GM19099 (cell line): ENCODE measurements around the gene COQ10B.

Experiments used
- POLR2A ChIP-seq: IDR thresholded peaks from 3 replicates; pipeline ENCODE4 v1.6.1; 2011; ENCODE audit warnings: low read depth; ENCODE audit not compliant: insufficient read length; ENCODE audit errors: extremely low read depth

Gene COQ10B

DNA sequence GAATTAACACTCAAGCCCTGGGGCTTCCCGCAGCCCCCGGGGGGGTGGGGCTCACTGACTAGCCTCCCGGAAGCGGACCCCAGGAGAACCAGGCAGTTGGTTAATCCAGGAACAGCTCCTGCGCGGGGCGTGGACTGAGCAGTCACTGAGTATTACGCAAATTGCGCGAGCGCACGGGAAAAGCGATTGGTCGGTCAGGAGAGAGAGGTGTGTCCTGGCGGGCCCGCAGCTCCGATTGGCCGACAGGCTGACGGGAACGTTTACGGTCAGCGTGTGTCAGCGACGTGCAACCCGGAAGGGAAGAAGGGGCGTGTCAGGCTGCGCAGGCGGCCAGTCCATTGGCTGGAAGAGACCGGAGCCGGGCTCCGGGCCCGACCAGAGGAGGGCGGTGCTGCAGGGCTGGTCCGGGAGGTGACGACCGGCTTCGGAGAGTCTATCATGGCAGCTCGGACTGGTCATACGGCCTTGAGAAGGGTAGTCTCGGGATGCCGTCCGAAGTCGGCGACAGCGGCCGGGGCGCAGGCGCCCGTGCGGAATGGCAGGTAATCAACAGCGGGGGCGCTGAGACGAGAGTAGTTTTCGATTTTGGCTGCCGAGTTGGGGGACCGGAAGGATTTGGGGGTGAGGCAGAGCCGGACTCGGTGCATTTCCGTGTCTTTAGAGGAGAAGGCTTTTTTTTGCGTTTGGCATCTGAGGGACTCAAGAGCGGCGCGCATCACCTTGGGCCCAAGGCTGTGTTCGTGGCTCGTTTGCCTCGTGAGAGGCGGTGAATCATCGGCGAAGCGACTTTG lies at the start of gene COQ10B:
Gene COQ10B, plus strand, starts transcription at position 430 of the 791 bp plus-strand sequence. Its CDS starts 9 bp downstream, at position 439.
- TF ChIP-seq POLR2A, result peak; percentile 79

DNA sequence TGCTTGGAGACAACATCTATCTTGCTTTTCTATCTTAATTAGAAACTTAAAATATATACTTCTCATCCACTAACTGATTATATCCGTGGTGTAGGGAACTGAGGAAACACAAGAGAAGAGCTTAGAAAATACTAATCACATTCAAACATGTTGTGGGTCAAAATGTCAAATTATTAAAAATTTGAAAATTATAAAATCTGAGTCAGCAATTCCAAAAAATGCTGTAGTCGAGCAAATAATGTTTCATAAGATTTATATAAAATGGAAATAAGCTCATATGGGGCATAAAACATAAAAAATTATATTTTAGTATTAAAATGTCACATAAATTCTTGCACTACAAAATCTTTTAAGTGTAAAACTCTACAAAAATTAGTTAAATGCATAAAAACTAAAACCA lies 47.8 kb upstream of the COQ10B start:
- TF ChIP-seq POLR2A, result no peak

DNA sequence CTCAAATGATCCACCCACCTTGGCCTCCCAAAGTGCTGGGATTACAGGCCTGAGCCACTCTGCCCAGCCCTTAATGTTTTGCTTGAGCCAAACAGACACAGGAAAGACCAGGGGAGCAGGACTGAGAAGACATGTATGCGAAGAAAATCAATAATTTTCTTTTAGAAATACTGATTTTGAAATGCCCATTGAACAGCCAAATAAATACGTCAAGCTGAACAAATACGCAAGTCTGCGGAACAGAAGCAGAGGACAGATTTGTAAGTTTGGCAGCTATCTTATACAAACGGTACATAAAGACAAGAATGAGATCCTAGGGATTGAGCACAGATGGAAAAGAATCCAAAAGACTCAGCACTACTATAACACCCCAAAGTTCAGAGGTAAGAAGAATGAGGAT lies 39.3 kb upstream of the COQ10B start:
- no peak for TF ChIP-seq POLR2A

DNA sequence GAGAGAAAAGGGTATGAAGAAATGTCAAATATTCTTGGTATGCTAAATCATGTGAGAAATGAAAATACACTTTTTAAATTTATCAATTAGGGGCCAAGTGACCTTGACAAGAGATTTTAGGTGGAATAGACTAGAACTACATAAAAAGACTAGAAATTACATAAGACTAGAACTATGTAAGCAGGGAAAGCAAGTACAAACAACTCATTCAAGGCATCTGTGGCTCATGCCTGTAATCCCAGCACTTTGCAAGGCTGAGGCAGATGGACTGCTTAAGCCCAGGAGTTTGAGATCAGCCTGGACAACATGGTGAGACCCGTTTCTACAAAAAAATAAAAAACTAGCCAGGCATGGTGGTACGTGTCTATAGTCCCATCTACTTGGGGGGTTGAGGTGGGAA lies 38.8 kb upstream of the COQ10B start:
- TF ChIP-seq POLR2A, result no peak

DNA sequence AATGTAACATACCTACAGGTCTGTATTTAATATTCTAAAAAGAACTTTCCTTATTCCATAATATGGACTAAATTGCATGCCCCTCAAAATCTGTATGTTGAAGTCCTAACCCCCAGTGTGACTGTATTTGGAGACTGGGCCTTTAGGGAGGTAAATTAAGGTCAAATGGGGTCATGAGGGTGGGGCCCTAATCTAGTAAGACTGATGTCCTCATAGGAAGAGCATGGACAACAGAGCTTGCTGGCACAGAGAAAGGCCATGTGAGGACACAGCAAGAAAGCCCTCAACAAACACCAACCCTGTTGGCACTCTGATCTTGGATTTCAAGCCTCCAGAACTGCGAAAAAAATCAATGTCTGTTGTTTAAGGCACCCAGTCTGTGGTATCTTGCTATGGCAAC lies 37.1 kb upstream of the COQ10B start:
- no peak for TF ChIP-seq POLR2A

DNA sequence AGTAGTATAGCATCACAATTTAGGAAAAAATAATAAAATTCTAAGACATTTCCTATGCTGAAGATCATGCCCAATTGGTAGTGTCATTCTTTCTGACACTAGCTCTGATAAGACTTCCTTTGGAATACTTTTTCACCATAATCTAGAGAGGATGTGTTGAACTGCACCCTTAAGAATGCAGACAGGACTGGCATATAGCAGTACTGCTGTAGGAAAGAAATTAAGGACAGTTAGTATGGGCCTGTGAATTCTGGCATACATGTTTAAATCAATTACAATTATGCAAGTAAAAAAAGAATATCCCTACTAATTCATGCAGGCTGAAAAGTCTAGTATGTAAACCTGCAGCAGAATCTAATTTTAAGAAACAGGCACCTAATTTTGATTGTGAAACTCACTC lies 33.9 kb upstream of the COQ10B start:
- TF ChIP-seq POLR2A, result no peak

DNA sequence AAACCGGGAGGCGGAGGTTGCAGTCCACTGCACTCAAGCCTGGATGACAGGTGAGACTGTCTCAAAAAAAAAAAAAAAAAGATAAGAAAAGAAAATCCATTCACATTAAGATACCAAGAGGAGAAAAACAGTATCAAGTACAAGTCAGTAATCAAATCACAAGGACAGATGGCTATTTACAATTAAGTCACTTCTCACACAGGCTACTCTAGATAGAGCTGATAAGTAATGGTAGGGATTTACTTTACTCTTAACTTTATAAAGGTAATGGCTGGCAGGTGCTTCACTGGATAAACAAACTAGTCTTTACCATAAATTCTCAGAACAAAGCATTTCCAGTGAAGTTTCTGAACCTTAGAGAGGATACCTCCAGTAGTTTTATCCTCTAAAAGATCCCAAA lies 30.0 kb upstream of the COQ10B start:
- no peak for TF ChIP-seq POLR2A

DNA sequence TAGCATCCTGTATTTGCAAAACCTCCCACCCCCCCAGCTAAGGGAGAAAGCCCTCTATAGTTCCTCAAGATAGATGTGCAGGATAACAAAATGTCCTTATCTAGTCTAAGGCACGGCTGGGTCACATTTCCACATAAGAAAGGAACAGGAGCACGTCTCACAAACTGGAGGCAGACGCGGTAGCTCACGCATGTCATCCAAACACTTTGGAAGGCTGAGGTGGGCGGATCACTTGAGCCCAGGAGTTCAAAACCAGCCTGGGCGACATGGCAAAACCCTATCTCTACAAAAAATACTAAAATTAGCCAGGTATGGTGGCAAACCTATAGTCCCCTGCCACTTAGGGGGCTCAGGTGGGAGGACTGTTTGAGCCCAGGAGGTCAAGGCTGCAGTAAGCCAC lies 27.8 kb upstream of the COQ10B start:
- TF ChIP-seq POLR2A, result no peak

DNA sequence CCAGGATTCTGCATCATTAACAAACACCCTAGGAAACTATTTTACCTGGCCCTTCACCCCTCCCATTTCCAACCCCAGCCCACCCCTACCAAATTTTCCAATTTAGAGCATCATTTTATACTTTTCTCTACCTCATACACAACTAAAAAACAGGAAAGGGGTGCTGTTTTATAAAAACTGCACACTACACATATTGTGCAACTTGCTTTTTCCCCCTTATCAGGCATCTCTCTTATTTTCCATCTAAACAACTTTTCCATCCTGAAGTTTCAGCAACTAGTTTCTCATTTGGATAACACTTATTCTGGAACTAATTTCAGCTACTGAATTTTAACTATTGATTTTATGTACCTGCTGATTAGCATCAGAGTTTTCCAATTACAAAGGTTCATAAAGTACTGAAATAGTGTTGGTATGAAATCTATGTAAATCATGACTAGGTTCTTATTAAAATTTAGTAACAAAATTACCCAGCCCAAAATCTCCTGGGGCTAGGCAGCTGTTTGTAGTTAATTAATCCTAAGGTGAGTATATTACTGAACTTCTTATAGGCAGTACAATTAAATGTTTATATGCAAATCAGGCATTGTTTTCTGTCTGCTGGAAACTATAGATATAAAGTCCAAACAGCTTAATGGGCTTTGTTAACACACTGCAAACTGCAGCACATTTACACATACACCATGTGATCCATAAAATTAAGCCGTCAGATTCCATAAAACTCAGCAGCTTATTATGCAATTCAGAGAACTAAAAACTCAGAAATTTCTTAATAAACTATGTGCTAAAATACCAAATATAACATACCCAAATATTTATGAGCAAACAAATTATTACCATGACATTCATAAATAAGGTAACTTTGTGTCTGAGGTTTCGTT lies 26.4 kb upstream of the COQ10B start:
- no peak for TF ChIP-seq POLR2A

DNA sequence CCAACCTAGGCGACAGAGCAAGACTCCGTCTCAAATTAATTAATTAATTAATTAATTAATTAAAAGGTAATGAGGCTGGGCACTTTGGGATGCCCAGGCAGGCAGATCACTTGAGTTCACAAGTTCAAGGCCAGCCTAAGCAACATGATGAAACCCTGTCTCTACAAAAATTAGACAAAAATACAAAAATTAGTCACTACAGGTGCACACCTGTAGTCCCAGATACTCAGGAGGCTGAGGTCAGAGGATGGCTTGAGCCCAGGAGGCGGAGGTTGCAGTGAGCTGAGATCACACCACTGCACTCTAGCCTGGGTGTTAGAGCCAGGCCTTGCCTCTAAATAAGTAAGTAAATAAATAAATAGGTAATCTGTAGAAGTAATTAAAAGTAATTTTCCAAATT lies 25.4 kb upstream of the COQ10B start:
- TF ChIP-seq POLR2A, result no peak

DNA sequence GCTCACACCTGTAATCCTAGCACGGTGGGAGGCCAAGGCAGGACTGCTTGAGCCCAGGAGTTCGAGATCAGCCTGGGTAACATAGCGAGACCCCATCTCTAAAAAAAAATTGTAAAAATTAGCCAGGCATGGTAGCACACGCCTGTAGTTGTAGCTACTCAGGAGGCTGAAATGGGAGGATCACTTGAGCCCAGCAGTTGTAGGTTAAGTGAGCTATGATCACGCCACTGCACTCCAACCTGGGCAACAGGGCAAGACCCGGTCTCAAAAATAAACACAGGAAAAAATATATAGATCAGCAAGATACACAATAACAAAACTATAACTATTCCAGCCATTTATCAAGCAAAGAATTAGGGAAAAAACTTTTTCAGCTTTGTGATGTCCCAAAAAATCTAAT lies 21.5 kb upstream of the COQ10B start:
- TF ChIP-seq POLR2A, result no peak

DNA sequence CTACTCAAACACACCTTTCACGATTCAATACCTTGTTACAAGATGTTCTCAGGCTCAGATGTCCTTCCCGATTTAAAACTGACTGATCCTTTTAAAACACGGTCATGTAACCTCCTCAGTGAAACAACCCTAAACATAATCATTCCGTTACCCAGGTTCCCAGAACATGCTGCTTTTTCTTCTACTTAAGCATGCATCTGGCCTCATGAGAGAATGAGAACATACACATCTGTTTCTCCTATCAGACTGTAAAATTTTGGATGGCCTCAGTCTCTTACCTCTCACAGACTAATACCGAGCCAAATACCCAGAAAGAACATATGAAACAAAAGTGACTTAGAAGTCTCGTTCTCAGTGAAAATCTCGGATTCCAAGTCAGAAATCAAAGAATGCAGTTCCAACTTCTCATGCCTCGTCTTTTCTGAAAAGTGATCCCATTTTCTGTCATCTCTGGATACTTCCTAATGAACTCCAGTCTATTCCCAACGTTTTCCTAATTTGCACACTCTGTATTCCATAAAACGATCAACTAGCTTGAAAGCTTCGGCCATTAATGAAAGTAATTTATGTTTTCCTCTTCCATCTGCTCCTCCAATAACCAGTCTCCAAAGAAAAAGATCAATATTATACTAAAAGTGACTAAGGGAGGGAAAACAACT lies 19.4 kb upstream of the COQ10B start:
- no peak for TF ChIP-seq POLR2A

DNA sequence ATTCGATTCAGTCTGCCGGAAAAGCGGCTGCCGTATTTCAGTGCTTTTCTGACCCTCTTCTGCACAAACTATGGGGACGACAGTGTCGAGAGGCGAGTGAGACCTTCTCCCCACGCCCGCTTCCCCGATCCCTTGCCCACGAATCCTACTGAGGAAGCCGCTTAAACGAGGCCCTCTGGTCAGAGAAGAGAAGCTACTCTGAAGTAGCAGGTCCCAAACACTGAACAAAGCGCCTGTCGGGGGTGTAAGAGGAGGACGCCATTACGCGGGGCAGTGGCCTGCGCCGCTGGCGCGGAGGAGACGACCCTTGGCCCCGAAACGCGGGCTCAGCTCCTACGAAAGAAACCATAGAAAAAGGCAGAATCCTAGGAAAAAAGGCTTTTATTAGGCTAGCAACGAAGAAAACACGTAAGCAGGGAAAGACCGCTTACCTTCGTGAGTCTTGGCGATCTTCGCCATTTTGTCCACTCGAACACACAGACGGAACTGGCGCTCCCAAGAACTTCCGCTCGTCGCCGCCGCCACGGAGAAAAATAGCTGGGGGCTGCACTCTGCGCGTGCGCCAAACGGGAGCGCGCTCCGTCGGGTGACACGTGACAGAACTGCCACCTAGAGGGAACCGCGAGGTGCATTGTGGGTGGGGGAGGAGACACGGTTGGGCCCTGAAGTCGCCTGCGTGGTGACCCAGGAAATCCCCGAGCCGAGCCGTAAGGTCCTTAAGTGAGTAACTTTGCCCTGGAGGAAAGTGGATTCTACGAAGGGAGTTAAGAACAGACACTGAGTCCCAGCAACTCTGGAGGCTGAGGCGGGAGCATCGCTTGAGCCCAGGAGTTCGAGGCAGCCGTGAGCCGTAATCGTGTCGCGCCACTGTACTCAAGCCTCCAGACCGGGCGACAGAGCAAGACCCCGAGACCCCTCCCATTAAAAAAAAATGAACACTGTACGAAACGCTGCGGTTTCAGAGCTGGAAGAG lies 18.5 kb upstream of the COQ10B start, which contains the start of gene SF3B1:
Gene SF3B1, minus strand, starts transcription at position 488 of the 973 bp plus-strand sequence. Its CDS starts 29 bp downstream, at position 459.
- TF ChIP-seq POLR2A, result peak; percentile 93

DNA sequence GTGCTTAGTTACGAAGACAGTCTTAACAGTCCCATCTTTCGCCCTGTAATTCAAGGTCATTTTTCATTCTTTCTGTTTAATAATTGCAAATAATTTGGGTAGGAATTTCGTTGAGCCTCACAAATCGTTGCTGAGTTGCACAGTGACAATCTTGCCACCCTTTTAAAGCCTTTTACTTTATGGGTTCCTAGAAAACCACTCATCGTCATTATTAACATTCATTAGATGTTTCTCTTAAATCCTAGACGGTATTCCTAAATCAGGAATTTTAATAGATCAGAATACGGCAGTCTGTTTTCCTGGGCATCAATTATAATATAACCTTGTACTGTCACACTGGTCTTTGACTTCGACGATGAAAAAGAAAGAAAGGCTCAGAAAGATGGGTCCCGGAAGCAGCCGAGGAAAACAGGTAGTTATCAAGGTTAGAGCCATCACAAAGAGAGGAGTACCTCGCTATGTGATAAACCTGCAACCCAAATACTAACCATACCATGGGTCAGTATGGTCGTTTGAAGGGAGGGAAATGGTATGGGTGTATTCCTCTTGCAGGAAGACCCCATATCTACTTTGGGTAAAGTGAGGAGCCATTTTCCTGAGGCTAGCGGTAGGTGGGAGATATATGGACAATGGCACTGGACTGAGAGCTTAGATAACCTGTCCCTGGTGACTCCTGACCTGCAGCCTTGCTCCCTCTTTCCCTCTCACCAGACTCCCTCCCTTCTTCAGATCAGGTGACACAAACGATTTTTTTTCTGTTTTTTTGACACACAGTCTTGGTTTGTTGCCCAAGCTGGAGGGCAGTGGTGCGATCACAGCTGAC lies 17.5 kb upstream of the COQ10B start:
- TF ChIP-seq POLR2A, result no peak

DNA sequence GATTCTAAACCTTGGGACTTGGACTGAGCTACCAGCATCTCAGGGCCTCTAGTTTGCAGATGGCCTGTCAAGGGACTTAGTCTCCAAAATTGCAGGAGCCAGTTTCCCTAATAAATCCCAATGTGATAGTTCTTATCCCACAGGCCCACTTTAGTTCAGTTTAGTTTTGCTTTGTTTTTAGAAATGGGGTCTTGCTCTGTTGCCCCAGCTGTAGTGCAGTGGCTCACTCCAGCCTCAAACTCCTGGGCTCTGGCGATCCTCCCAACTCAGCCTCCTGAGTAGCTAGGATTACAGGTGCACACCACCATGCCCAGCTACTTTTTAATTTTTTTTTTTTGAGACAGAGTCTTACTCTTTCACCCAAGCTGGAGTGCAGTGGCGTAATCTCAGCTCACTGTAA lies 16.0 kb upstream of the COQ10B start:
- no peak for TF ChIP-seq POLR2A
